HG03135 (cell line): ENCODE measurements around the gene MEG3.
"Not testable (repeated sequence)": the region's sequence is repeated elsewhere in the genome, so short reads cannot be mapped to it uniquely, and the experiment has no call there.

ENCODE experiments used
- ATAC-seq: cut with Tn5 transposase; IDR thresholded peaks from one replicate; pipeline ENCODE4 v1.9.1; 2021; ENCODE audit warnings: mild to moderate bottlenecking, moderate library complexity; ENCODE audit not compliant: unreplicated experiment

MEG3 gene

GRCh38 chr14:100813291-100813690 lies 12.6 kb upstream of the MEG3 start:
- no peak for ATAC-seq

- ATAC-seq, result no peak
These were observed 10.2 kb upstream of the MEG3 start for GRCh38 chr14:100815478-100816285.

- no peak for ATAC-seq
These were observed 9.5 kb upstream of the MEG3 start for GRCh38 chr14:100816286-100816949.

GRCh38 chr14:100816950-100817901 lies 8.7 kb upstream of the MEG3 start:
- ATAC-seq, result no peak

- no peak for ATAC-seq
These were observed 7.7 kb upstream of the MEG3 start for GRCh38 chr14:100818221-100818699.

- not testable (repeated sequence) for ATAC-seq
These were observed 7.0 kb upstream of the MEG3 start for GRCh38 chr14:100818923-100819322.

GRCh38 chr14:100819453-100819828 lies 6.5 kb upstream of the MEG3 start:
- no peak for ATAC-seq

GRCh38 chr14:100819829-100820475 lies 6.0 kb upstream of the MEG3 start:
- ATAC-seq, result no peak

GRCh38 chr14:100820957-100821356 lies 5.0 kb upstream of the MEG3 start:
- no peak for ATAC-seq

- no peak for ATAC-seq
These were observed 3.9 kb upstream of the MEG3 start for GRCh38 chr14:100822013-100822412.

- no peak for ATAC-seq
These were observed 3.2 kb upstream of the MEG3 start for GRCh38 chr14:100822532-100823296.

- ATAC-seq, result no peak
These were observed 2.4 kb upstream of the MEG3 start for GRCh38 chr14:100823413-100824080.

- no peak for ATAC-seq
These were observed 1.8 kb upstream of the MEG3 start for GRCh38 chr14:100824091-100824551.

- no peak for ATAC-seq
These were observed 811 bp upstream of the MEG3 start for GRCh38 chr14:100824901-100825712.

- no peak for ATAC-seq
These were observed 628 bp downstream of the MEG3 start for GRCh38 chr14:100826391-100827100.

- ATAC-seq, result no peak
These were observed 1.4 kb downstream of the MEG3 start for GRCh38 chr14:100827101-100828021.
